Smooth muscle cell (in vitro differentiated cells): ENCODE results near the gene INPP5K. TPM values are rescaled to one million over a fixed set of nuclear protein-coding genes. Genes with fewer than 3 reads are reported as not detected.

Experiments used
- DNase-seq: peaks from one replicate; lab custom pipeline; 2025; ENCODE audit not compliant: unreplicated experiment; lab: John Stamatoyannopoulos, UW
- H2AFZ ChIP-seq: fragments of 200-600 bp; sonication (generic); 2 replicates; pipeline ENCODE4 v1.6.0; 2016; ENCODE audit warnings: antibody characterized with exemption, low read depth, mild to moderate bottlenecking
- H3F3A ChIP-seq: fragments of 200-600 bp; sonication (generic); 2 replicates; pipeline ENCODE4 v1.6.0; 2017; ENCODE audit warnings: antibody characterized with exemption, low read depth
- H3K27ac ChIP-seq: fragments of 200-600 bp; sonication (generic); 2 replicates; pipeline ENCODE4 v1.5.1; 2016; ENCODE audit warnings: low read depth, mild to moderate bottlenecking
- H3K27me3 ChIP-seq: fragments of 200-600 bp; sonication (generic); 2 replicates; pipeline ENCODE4 v1.6.1; 2016; ENCODE audit warnings: low read depth, mild to moderate bottlenecking
- H3K36me3 ChIP-seq: fragments of 200-600 bp; sonication (generic); 2 replicates; pipeline ENCODE4 v1.5.1; 2016; ENCODE audit warnings: low read depth
- H3K4me1 ChIP-seq: fragments of 200-600 bp; sonication (generic); 2 replicates; pipeline ENCODE4 v1.5.1; 2016; ENCODE audit warnings: low read depth
- H3K4me2 ChIP-seq: fragments of 200-600 bp; sonication (generic); 2 replicates; pipeline ENCODE4 v1.6.0; 2016; ENCODE audit warnings: mild to moderate bottlenecking
- H3K4me3 ChIP-seq: fragments of 200-600 bp; sonication (generic); 2 replicates; pipeline ENCODE4 v1.5.1; 2016; ENCODE audit warnings: mild to moderate bottlenecking
- H3K79me2 ChIP-seq: fragments of 200-600 bp; sonication (generic); 2 replicates; pipeline ENCODE4 v1.6.0; 2016; ENCODE audit warnings: low read depth, mild to moderate bottlenecking
- H3K9ac ChIP-seq: fragments of 200-600 bp; sonication (generic); 2 replicates; pipeline ENCODE4 v1.6.0; 2016; ENCODE audit warnings: low read depth
- H3K9me3 ChIP-seq: fragments of 200-600 bp; sonication (generic); replicated peaks from 2 replicates; pipeline ENCODE4 v1.5.1; 2016; ENCODE audit warnings: low read depth
- H4K20me1 ChIP-seq: fragments of 200-600 bp; sonication (generic); 2 replicates; pipeline ENCODE4 v1.6.0; 2016; ENCODE audit warnings: low read depth
- WGBS: methylation state at CpG from one replicate; pipeline ENCODE4 v1.1.7; 2016; ENCODE audit warnings: low lambda C conversion rate; 5-methylcytosine and 5-hydroxymethylcytosine counted together
- polyA plus RNA-seq: library from polyadenylated mRNA; unstranded; fragments of >200 nt; fragmentation: Nextera tagmentation; extraction: Ambion mirVana; gene quantifications from 2 replicates; pipeline ENCODE4 v1.2.1, GENCODE V29; 2016
- total RNA-seq: library from RNA; depleted of rRNA; stranded (reverse); fragments of >200 nt; gene quantifications from 2 replicates; pipeline ENCODE4 v1.2.3, GENCODE V29; 2014
- TF ChIP-seq, protein P1 (sequence below): fragments of 200-600 bp; sonication (generic); IDR thresholded peaks from 2 replicates; pipeline ENCODE4 v1.5.1; 2017; ENCODE audit warnings: borderline replicate concordance, mild to moderate bottlenecking, antibody characterized with exemption; ENCODE audit not compliant: insufficient read depth, poor library complexity, severe bottlenecking

The INPP5K gene
- total and polyA plus RNA-seq, 2 experiments from 2014 or later: 9.6 to 12.6 TPM

- WGBS: 4% methylated on average over 31 of the region's 31 CpGs
- no peak overlapping the region for H2AFZ ChIP-seq
- peak; percentile 26 for DNase-seq
Measured at GRCh38 chr17:1515640-1516387, 598 bp downstream of the INPP5K start.

GRCh38 chr17:1512351-1512750, 4.1 kb downstream of the INPP5K start:
- DNase-seq: no peak
- H3K9ac ChIP-seq: no peak overlapping the region
- no peaks in the 10 kb centered on the region for H4K20me1 ChIP-seq
- no peak overlapping the region for H3K4me3 ChIP-seq
- no peak overlapping the region for H2AFZ ChIP-seq
- H3K36me3 ChIP-seq: no peaks in the 10 kb centered on the region
- WGBS: 95% methylated on average over 2 of the region's 2 CpGs
- no peak overlapping the region for H3K4me2 ChIP-seq
- TF ChIP-seq, protein P1, sequence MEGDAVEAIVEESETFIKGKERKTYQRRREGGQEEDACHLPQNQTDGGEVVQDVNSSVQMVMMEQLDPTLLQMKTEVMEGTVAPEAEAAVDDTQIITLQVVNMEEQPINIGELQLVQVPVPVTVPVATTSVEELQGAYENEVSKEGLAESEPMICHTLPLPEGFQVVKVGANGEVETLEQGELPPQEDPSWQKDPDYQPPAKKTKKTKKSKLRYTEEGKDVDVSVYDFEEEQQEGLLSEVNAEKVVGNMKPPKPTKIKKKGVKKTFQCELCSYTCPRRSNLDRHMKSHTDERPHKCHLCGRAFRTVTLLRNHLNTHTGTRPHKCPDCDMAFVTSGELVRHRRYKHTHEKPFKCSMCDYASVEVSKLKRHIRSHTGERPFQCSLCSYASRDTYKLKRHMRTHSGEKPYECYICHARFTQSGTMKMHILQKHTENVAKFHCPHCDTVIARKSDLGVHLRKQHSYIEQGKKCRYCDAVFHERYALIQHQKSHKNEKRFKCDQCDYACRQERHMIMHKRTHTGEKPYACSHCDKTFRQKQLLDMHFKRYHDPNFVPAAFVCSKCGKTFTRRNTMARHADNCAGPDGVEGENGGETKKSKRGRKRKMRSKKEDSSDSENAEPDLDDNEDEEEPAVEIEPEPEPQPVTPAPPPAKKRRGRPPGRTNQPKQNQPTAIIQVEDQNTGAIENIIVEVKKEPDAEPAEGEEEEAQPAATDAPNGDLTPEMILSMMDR: no peak
- H3K4me1 ChIP-seq: peaks cover 15% of the 10 kb centered on the region
- H3F3A ChIP-seq: no peaks in the 10 kb centered on the region
- H3K79me2 ChIP-seq: peaks cover 16% of the 10 kb centered on the region
- no peak overlapping the region for H3K27ac ChIP-seq
- H3K9me3 ChIP-seq: no peaks in the 10 kb centered on the region
- no peaks in the 10 kb centered on the region for H3K27me3 ChIP-seq

More at GRCh38 chr17:1515640-1516387, 598 bp downstream of the INPP5K start:
- Histone ChIP-seq H3K4me1 (peaks cover 23% of the 10 kb centered on the region), H4K20me1 (no peaks in the 10 kb centered on the region), H3K9ac (peak overlapping the region; percentile 84), H3K4me3 (peak overlapping the region; percentile 95), H3K27ac (peak overlapping the region; percentile 76), H3K27me3 (no peaks in the 10 kb centered on the region), H3K36me3 (no peaks in the 10 kb centered on the region), H3F3A (peaks cover 7% of the 10 kb centered on the region), H3K9me3 (no peaks in the 10 kb centered on the region), H3K79me2 (peaks cover 19% of the 10 kb centered on the region), H3K4me2 (peak overlapping the region; percentile 95)
- TF ChIP-seq, protein P1: peak; percentile 53

DNA sequence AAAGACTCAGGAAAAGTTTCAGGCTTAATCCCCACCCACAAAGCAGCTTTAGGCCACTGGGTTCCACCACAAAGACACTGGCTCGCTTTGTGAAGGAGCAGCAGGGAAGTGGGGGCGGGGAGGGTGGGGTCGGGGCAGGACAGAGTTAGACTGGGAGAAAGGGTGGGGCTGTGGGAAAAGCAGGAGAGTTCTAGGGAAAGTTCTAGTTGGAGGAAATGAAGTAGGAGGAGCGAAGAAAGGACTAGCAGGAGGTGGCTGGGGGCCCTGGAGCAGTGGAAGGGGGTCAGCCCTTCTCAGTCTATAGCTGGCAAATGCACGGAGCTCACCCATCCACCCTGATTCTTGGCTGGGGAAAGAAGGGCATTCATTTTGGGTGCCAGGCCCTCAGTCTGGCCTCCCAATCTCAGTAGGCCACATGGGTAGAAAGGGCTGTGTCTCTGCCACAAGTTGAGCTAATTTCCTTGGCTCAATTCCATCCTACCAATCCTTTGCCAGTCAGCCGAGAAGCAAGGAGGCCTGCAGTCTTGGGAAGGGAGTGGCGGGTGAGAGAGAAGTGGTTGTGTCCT, 4.6 kb downstream of the INPP5K start:
- no peaks in the 10 kb centered on the region for H4K20me1 ChIP-seq
- WGBS: 53% methylated on average over 6 of the region's 7 CpGs
- H3K79me2 ChIP-seq: peaks cover 11% of the 10 kb centered on the region
- DNase-seq: no peak
- no peaks in the 10 kb centered on the region for H3K27me3 ChIP-seq
- no peaks in the 10 kb centered on the region for H3K9me3 ChIP-seq
- no peak overlapping the region for H3K27ac ChIP-seq
- no peaks in the 10 kb centered on the region for H3F3A ChIP-seq
- no peak overlapping the region for H3K9ac ChIP-seq
- peaks cover 15% of the 10 kb centered on the region for H3K4me1 ChIP-seq
- no peaks in the 10 kb centered on the region for H3K36me3 ChIP-seq
- no peak overlapping the region for H3K4me3 ChIP-seq
- peak overlapping the region; percentile 53 for H3K4me2 ChIP-seq
- TF ChIP-seq, protein P1: no peak
- no peak overlapping the region for H2AFZ ChIP-seq
